ENCODE measurements around the gene TMEM54.

TMEM54 gene

DNA sequence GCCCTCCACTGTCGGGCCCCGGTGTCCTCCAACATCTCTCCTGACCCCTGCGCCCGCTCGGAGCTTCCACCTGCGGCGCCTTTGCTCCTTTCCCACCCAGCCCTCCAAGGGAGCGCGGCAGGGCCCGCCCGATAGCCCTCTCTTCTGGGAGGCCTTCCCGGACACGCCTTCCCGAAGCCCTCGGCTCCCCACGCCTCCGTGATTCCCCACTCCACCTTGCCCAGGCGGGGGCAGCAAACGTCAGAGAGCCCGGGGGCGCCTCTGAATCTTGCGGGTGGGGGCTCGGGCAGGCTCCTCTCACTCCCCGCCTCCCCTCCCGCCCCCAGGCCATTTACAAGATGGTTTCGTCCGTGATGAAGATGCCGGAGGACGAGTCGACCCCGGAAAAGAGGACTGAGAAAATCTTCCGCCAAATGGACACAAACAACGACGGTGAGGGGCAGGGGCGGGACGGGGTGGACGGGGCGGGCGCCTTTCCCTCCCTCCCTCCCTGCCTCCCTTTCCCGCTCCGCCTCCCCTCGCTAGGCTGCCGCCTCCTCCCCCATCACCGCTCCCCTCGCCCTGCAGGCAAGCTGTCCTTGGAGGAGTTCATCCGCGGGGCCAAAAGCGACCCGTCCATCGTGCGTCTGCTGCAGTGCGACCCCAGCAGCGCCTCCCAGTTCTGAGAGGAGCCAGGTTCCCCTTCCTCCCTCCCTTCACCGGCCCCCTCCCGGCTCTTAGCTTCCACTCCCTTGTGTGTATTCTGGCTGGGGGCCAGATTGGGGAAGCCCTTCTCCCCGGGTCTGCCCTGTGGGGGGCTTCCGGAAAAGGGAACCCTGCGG, 7.8 kb downstream of the TMEM54 start:
- DNase-seq, result no peak

DNA sequence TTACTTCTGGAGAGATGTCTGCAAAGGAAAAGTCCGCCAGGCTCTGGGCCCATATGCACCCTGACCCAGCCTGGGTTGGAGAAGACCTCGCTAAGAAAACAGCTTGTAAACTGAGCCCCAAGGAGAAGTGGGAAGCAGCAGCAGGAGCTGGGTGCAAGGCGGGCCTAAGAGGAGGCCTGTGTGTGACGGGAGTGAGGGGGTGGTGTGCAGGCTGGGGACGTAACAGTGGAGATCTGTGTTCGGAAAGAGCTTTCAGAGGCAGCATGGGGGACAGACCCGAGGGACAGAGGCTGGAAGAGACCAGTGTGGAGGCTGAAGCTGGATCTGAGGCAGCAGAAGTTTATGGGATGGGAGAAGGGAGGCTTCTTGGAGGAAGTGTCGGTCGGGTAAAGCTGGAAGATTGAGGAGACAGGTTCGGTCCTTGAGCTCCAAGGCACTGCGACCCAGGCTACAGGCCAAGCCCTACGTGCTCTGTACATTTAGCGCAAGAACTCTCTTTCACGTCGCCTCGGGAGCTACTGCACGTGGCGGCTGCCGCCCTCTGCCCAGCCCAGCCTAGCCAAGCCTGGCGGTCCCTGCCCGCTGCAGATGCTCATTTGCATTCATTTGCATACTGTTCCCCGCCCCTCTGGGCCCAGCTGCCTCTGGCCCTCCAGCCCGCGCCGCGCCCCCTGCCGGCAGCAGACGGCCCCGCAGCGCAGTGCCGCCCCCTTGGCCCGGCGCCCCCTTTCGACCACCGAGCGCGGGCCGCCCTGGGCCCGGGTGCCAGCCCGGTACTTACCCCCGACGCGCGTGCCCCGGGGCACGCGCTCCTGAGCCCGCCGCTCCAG, 8.6 kb downstream of the TMEM54 start:
- no peak for DNase-seq

- no peak for DNase-seq
These were observed 9.6 kb downstream of the TMEM54 start for GRCh38 chr1:32891630-32892029.

- no peak for DNase-seq
These were observed 10.0 kb downstream of the TMEM54 start for GRCh38 chr1:32891241-32891570.

GRCh38 chr1:32890516-32891240, 10.5 kb downstream of the TMEM54 start:
- DNase-seq, result no peak

DNA sequence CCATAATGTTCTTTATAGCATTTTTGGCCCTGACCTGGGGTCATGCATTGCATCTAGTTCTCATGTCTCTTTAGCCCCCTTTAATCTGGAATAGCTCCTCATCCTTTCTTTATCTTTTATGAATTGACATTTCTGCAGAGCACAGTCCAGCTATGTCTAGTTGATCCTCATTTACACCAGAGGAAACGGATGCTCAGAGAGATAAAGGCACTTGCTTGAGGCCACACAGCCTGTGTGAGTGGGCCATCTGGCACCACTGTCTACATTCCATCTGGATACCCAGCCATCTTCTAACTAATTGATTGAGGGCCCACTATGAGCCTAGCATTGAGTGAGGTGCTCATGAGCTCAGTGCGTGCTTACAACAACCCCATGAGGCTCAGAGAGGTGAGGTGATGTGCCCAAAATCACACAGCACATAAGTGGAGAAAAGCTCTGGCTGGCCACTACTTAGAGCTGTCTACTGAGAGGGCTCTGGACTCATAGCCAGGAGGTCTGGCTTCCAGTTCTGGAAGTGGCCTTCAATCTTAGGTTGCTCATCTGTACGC, 11.4 kb downstream of the TMEM54 start:
- DNase-seq, result no peak

- DNase-seq, result no peak
These were observed 12.3 kb downstream of the TMEM54 start for GRCh38 chr1:32888677-32889420.

DNA sequence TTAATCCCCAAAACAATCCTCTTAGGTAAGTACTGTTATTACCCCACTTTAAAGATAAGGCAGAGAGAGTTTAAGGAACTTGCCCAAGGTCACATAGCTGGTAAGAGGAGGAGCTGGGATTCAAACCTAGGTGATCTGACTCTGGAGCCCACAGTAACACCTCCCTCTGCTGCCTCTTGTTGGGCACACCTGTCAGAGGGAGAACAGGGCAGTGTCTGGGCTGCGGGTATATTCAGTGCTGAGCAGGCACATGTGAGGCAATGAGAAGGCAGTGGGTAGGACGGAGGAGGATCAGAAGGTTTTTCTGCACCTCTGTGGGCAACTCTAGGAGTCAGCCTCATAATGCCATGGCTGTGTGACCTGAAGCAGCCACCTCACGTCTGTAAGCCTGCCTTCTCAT, 13.1 kb downstream of the TMEM54 start:
- DNase-seq, result no peak

DNA sequence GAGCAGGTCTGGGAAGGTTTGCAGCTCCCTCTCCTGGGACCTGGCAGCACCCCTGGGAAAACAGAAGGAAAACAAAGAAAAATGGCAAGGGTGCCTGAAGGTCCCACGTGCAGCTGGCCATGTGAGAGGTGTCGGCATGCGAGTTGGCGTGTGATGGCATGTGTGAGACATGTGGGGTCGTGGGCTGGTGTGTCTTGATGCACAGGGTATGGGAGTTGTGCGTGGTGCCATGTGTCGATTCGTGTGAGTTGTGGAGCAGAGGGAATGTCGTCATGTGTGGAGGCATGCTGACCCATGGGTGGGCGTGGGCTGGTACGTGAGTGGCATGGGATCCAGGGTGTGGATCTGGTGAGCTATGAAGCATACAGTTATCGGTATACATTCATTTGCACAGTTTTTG, 13.6 kb downstream of the TMEM54 start:
- no peak for DNase-seq

DNA sequence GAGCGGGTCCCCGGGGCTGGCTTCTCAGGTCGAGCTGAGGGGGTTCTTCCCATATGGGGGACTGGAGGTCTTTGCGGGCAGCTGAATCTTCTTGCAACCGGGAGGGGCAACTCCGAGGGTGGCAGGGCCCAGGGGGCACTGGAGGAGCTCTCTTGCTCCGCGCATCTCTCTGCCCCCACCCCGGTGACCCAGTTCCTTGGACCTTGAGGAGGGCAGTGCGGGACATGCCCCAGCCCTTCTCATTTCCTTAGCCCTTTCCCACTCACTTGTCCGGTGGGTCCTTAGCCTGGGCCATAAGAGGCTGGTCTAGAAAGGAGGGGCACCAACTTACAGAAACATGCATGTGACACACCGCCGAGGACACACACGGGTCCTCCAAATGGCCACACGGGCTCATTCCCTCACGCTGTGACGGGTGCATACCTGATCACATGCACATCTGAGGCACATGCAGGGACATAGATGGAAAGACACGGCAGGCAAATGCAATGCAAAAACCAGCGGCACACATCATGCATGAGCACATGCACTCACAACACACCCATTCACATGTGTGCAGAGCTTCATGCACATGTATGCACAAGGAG, 14.3 kb downstream of the TMEM54 start:
- DNase-seq, result no peak

DNA sequence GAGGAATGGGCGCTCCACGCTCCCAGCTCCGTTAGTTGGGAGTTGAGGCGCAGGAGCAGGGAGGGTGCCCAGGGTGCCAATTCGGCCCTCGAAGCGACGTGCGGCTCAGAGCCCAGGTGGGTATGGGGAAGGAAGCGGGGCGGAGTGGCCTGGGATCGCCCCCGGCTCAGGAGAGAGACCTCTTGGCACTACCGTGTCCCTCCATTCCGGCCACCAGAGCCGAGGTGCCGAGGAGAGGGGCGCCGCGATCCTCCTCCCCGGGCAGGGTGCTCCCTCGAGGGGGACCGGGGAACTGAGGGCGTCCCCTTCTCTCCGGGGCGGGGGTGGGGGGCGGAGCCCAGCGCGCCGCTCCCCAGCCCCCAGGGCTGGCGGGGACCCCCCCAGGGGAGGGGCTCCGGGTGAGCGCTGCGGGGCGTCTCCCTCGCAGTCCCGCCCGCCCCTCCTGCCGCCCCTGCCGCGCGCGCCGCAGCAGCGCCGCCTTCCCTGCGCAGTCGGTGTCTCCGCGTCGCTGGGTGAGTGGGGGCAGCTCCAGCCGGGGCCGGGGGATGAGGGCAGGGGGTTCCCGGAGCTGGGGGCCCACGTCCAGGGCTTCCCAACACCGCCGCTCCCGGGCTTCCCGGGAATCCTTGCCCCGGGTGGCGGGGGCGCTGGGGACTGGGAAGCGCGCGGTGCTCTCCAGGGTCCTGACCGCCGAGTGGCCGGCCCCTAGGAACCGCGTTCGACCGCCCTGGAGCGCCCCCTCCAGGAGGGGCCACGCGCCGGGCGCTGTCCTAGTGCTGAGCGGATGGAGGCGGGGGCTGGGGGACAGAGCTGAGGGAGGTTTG, 15.0 kb downstream of the TMEM54 start, which contains the start of gene HPCA:
TSS of gene HPCA (plus strand) at position 488 of the 824 bp plus-strand sequence. CDS start 2,408 bp downstream, outside the sequence.
- DNase-seq, result no peak

- DNase-seq, result no peak
These were observed 15.5 kb downstream of the TMEM54 start for GRCh38 chr1:32885676-32886003.

- peak in 1 of 2 experiments; percentile 33 for DNase-seq
These were observed 16.5 kb downstream of the TMEM54 start for GRCh38 chr1:32884726-32885125.

GRCh38 chr1:32884032-32884372, 17.2 kb downstream of the TMEM54 start:
- DNase-seq, result no peak

DNA sequence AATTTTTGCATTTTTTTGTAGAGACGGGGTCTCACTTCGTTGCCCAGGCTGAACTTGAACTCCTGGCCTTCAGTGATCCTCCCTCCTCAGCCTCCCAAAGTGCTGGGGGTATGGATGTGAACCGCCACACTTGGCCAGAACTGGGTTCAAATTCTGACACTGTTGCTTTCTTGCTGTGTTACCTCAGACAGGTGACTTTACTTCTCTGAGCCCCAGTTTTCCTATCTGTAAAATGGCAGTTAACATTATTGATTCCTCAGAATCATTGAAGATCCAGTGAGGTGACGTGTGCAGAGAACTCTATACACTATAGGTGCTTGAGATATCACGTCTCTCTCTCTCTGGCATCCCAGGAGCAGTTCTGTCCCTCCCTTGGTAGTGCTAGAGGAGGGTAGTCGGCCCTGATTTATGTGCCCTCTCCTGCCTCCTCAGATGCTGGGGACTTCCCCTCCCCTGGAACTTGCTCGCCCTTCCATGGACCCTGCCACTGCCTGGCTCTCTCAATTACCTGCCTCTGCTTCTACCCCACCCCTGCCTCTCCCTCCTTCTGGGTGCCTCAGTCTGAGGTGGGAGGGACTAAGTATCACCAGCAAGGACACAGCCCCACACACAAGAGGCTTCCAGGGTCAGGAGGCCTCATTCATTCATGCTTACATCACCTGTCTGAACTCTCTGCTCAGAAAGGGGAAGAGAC, 17.7 kb downstream of the TMEM54 start:
- DNase-seq, result no peak

DNA sequence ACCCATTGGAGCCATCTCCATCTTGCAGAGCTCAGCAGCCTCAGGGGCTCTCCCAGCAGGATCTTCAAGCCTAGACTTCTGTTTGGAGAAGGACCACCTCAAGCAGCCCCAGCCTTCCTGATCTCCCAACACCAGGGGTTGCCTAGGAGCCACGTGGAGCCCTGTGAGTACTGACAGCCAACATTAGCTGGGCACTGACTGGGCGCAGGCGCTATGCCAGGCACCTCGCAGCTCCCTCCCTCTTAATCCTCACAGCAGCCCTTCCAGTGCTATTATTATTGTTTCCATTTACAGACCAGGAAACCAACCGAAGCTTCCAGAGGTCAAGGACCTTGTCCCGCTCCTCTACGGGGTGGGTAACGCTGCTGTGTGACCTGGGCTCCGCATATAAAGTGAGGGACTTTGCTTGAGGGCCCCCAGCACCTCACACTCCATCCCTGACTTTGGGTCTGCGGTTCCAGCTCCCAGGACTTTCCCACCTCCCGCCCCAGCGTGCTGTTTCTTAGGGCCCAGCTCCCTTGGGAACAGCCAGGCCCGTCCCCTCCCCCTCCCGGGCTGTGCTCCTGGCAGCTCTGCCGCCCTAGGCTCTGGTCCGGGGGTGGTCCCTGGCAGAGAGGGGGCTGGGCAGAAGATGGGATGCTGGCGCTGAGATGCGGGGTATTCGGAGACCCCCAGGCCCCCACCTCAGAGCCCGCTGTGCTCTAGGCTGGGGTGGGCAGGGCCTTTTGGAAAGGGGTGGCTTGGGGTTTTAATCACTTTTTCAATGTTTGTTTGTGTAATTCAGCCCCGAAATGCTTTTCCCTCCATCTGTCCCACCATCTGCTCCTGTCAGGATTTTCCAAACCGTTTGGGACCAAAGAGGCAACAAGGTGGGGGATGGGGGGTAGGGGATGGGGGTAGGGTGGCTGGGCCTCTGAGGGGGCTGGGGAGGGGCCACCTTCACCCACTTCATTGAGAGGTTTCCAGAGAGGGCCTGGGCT, 19.0 kb downstream of the TMEM54 start:
- peak; percentile 34 to 80 for DNase-seq

DNA sequence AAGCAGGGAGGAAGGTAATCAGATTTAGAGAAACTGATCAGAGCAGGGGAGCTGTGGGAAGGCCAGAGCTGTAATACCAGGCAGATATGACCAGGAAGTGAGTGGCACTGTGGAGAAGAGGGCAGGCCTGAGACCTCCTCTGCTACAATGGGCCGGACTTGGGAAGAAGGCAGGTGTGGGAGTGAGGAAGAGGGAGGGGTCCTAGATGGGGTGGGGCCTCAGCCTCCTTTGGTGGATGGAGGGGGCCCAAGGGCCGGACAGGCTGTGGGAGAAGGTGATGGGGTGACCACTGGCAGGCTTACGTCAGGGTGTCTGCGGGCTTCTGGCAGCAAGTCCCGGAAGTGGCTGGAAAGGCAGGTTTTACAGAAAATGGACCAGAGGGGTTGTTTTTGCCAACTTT, 19.9 kb downstream of the TMEM54 start:
- no peak for DNase-seq

DNA sequence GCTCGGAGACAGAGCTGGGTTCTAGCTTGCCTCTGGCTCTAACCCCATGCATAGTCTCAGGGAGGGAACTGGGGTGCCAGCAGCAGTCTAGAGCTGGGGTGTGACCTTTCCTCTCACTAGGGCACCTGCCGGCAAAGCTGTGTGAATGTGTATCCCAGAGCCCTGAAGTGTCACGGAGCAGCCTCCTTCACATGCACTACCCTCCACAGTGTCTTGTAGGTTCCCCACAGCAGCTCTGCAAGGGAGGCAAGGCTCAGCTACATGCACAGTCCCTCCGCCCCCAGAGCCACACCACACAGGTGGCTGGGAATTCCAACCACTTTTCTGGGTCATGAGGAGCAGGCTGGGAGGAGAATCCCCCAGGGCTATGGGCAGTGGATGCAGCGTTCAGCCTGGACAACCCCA, 22.6 kb downstream of the TMEM54 start:
- no peak for DNase-seq

GRCh38 chr1:32878183-32878582, 23.0 kb downstream of the TMEM54 start:
- DNase-seq, result peak in 1 of 2 experiments; percentile 51
